B cell (primary cell): Measurements from ENCODE around the gene GSDMA. TPM values are rescaled to one million over a fixed set of nuclear protein-coding genes. Genes with fewer than 3 reads are reported as not detected.

ENCODE experiments used
- ATAC-seq: fragments of 200-7000 bp; cut with Tn5 transposase; one replicate; pipeline ENCODE4 v1.10.0; 2021; ENCODE audit warnings: low read depth, mild to moderate bottlenecking, moderate number of reproducible peaks, moderate library complexity
- CTCF ChIA-PET: fragments of 350-600 bp; sonication (Branson Sonifier 250); formaldehyde crosslinking; loops from one replicate; lab custom pipeline; 2021; ENCODE audit warnings: antibody characterized with exemption, inconsistent platforms; lab: Charles Lee
- POLR2A ChIA-PET: fragments of 350-600 bp; sonication (Branson Sonifier 250); formaldehyde crosslinking; loops from one replicate; lab custom pipeline; 2021; ENCODE audit warnings: antibody characterized with exemption; lab: Charles Lee
- DNase-seq: peaks from one replicate; pipeline ENCODE4 v3.0.0; 2013
- H2AFZ ChIP-seq: 2 replicates; pipeline ENCODE4 v1.6.1; 2012; ENCODE audit warnings: mild to moderate bottlenecking, low read depth, low read length; ENCODE audit not compliant: insufficient read depth, poor library complexity, severe bottlenecking
- H3K27ac ChIP-seq, 2 donors: 1 replicate in 1 of 2; 2 replicates in 1 of 2; pipeline ENCODE4 v1.5.1; 2012 to 2013; ENCODE audit warnings: low read length in 2 of 2, mild to moderate bottlenecking in 2 of 2, moderate library complexity in 1 of 2
- H3K27me3 ChIP-seq, 4 experiments: fragments of 200-600 bp in 1 of 4; sonication (generic) in 1 of 4; replicated peaks in 1 of 4; 1 replicate in 2 of 4; 2 replicates in 2 of 4; pipeline versions ENCODE4 v1.6.1 to v1.7.0; 2013 to 2016; ENCODE audit warnings: low read length in 3 of 4, mild to moderate bottlenecking in 2 of 4, mixed read lengths in 1 of 4, moderate library complexity in 1 of 4; ENCODE audit not compliant: insufficient read depth in 4 of 4, control insufficient read depth in 3 of 4; ENCODE audit errors: control extremely low read depth in 1 of 4
- H3K36me3 ChIP-seq, 2 experiments: replicated peaks in 1 of 2; 1 replicate in 1 of 2; 2 replicates in 1 of 2; pipeline versions ENCODE4 v1.6.1 to v1.7.1; 2013; ENCODE audit warnings: low read length in 1 of 2; ENCODE audit not compliant: insufficient read depth in 2 of 2, control insufficient read depth in 1 of 2; ENCODE audit errors: control extremely low read depth in 1 of 2, extremely low read depth in 1 of 2
- H3K4me1 ChIP-seq, 2 donors: fragments of 200-600 bp in 1 of 2; sonication (generic) in 1 of 2; 1 replicate in 1 of 2; 2 replicates in 1 of 2; pipeline versions ENCODE4 v1.5.1 to v1.6.1; 2013 to 2017; ENCODE audit warnings: low read length in 2 of 2; ENCODE audit not compliant: control insufficient read depth in 2 of 2, insufficient read depth in 2 of 2
- H3K4me2 ChIP-seq: replicated peaks from 2 replicates; pipeline ENCODE3; 2012; ENCODE audit warnings: mild to moderate bottlenecking, low read depth, low read length; ENCODE audit not compliant: poor library complexity, severe bottlenecking
- H3K4me3 ChIP-seq, 5 experiments: fragments of 200-600 bp in 1 of 5; sonication (generic) in 1 of 5; 1 replicate in 3 of 5; 2 replicates in 2 of 5; pipeline versions ENCODE4 v1.5.1 to v1.7.0; 2011 to 2016; ENCODE audit warnings: low read length in 4 of 5, mild to moderate bottlenecking in 4 of 5, low read depth in 2 of 5, control low read depth in 1 of 5, moderate library complexity in 1 of 5; ENCODE audit not compliant: insufficient read depth in 1 of 5; ENCODE audit errors: control extremely low read depth in 1 of 5, extremely low read depth in 1 of 5
- H3K79me2 ChIP-seq: fragments of 200-600 bp; sonication (generic); one replicate; pipeline ENCODE4 v1.6.0; 2016; ENCODE audit warnings: low read length; ENCODE audit not compliant: control insufficient read depth, insufficient read depth
- H3K9ac ChIP-seq: fragments of 200-600 bp; sonication (generic); 2 replicates; pipeline ENCODE4 v1.6.1; 2017; ENCODE audit warnings: mild to moderate bottlenecking, low read length, moderate library complexity
- H3K9me3 ChIP-seq, 3 donors: one replicate each; pipeline versions ENCODE4 v1.6.1 to v1.7.1; 2013; ENCODE audit warnings: low read length in 2 of 3; ENCODE audit not compliant: control insufficient read depth in 2 of 3, insufficient read depth in 1 of 3; ENCODE audit errors: control extremely low read depth in 1 of 3
- H4K20me1 ChIP-seq: 2 replicates; pipeline ENCODE4 v1.6.0; 2012; ENCODE audit warnings: mild to moderate bottlenecking, low read length; ENCODE audit not compliant: insufficient read depth, control insufficient read depth, poor library complexity, severe bottlenecking
- H3K27ac Mint-ChIP-seq: one replicate; pipeline ENCODE4 v1.8.0; 2021; ENCODE audit warnings: mixed read lengths
- H3K27me3 Mint-ChIP-seq: one replicate; pipeline ENCODE4 v1.8.0; 2021; ENCODE audit warnings: mixed read lengths
- H3K4me1 Mint-ChIP-seq: one replicate; pipeline ENCODE4 v1.8.0; 2021; ENCODE audit warnings: mixed read lengths
- H3K4me3 Mint-ChIP-seq: one replicate; pipeline ENCODE4 v1.8.0; 2021; ENCODE audit warnings: mixed read lengths
- H3K9me3 Mint-ChIP-seq: one replicate; pipeline ENCODE4 v1.8.0; 2022; ENCODE audit warnings: mixed read lengths; ENCODE audit not compliant: insufficient read depth
- EZH2 ChIP-seq: IDR thresholded peaks from 2 replicates; pipeline ENCODE4 v1.6.1; 2012; ENCODE audit warnings: borderline replicate concordance, low read depth, mild to moderate bottlenecking, moderate library complexity, low read length; ENCODE audit not compliant: insufficient read depth, poor library complexity, severe bottlenecking
- WGBS: methylation state at CpG from one replicate; pipeline ENCODE4 v1.1.5; 2013; ENCODE audit warnings: missing lambda C conversion rate; ENCODE audit not compliant: insufficient coverage; 5-methylcytosine and 5-hydroxymethylcytosine counted together
- intact Hi-C: fragments of 100-400 bp; cut with micrococcal nuclease; formaldehyde crosslinking; loops from one replicate; pipeline ENCODE4 v1.10.0; 2022
- polyA plus RNA-seq: library from polyadenylated mRNA; depleted of rRNA; stranded (reverse); fragments of >200 nt; gene quantifications from 2 replicates; pipeline ENCODE4 v1.2.3, GENCODE V29; 2012
- total RNA-seq, 2 donors: library from RNA; stranded (reverse); fragments of 120-200 nt in 1 of 2; gene quantifications; 1 replicate in 1 of 2; 2 replicates in 1 of 2; pipeline versions ENCODE4 v1.2.3 to v1.2.4, GENCODE V29; 2013 to 2022
- TF ChIP-seq, protein P1 (sequence below): fragments of 200-600 bp; IDR thresholded peaks from one replicate; pipeline ENCODE4 v1.8.0; 2022; ENCODE audit warnings: antibody characterized with exemption, mild to moderate bottlenecking

Gene GSDMA
- total and polyA plus RNA-seq, 2 donors (not counting 1 experiment from before 2014, with no cell fraction given): 0.09 TPM; not detected in 1

- H4K20me1 ChIP-seq: no peaks in the 10 kb centered on the region
- no peak overlapping the region for H3K9ac ChIP-seq
- no peaks in the 10 kb centered on the region for H3K79me2 ChIP-seq
- TF ChIP-seq, protein P1, sequence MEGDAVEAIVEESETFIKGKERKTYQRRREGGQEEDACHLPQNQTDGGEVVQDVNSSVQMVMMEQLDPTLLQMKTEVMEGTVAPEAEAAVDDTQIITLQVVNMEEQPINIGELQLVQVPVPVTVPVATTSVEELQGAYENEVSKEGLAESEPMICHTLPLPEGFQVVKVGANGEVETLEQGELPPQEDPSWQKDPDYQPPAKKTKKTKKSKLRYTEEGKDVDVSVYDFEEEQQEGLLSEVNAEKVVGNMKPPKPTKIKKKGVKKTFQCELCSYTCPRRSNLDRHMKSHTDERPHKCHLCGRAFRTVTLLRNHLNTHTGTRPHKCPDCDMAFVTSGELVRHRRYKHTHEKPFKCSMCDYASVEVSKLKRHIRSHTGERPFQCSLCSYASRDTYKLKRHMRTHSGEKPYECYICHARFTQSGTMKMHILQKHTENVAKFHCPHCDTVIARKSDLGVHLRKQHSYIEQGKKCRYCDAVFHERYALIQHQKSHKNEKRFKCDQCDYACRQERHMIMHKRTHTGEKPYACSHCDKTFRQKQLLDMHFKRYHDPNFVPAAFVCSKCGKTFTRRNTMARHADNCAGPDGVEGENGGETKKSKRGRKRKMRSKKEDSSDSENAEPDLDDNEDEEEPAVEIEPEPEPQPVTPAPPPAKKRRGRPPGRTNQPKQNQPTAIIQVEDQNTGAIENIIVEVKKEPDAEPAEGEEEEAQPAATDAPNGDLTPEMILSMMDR: no peak
- no peak for TF ChIP-seq EZH2
- DNase-seq (no peak), ATAC-seq (no peak)
- POLR2A ChIA-PET: interaction anchor here (0.5 kb wide), 1 partner anchor 156 kb away, joined by 8 read pairs; no protein-coding TSS in a partner anchor
- no peak overlapping the region for H2AFZ ChIP-seq
- peaks cover 0 to 73% of the 10 kb centered on the region in 2 experiments for H3K36me3 ChIP-seq
- no peak overlapping the region for H3K4me3 ChIP-seq
- no peaks in the 10 kb centered on the region for H3K27me3 ChIP-seq
- no peaks in the 10 kb centered on the region for H3K9me3 Mint-ChIP-seq
- no peaks in the 10 kb centered on the region for H3K9me3 ChIP-seq
- peaks cover 0 to 5% of the 10 kb centered on the region in 2 donors for H3K4me1 ChIP-seq
- no peak overlapping the region for H3K27ac Mint-ChIP-seq
- no peak overlapping the region for H3K27ac ChIP-seq
- no peak overlapping the region for H3K4me3 Mint-ChIP-seq
- WGBS: 98% methylated on average over 19 of the region's 22 CpGs
- H3K4me1 Mint-ChIP-seq: peaks cover 4% of the 10 kb centered on the region
- H3K4me2 ChIP-seq: no peak overlapping the region
- intact Hi-C loops: no loop called here
- CTCF ChIA-PET: interaction anchor here (0.6 to 5.9 kb wide), 19 partner anchors 11 to 478 kb away, joined by 3 to 55 read pairs (median 4); partner anchors contain the start of genes CSF3 and MED24
- no peaks in the 10 kb centered on the region for H3K27me3 Mint-ChIP-seq
Measured at GRCh38 chr17:40025991-40026815, 63.4 kb downstream of the GSDMA start.
